ENCODE data around the gene WAS.

- TF ChIP-seq CTCF (IDR thresholded peaks at IDR 0.05) (no peak), POLR2A (IDR thresholded peaks at IDR 0.05) (no peak)
Measured at GRCh38 chrX:48694776-48695533, 11.4 kb downstream of the WAS start.
